ENCODE results near the gene CA6.
"Not testable (repeated sequence)": the region's sequence is repeated elsewhere in the genome, so short reads cannot be mapped to it uniquely, and the experiment has no call there.

The CA6 gene

DNA sequence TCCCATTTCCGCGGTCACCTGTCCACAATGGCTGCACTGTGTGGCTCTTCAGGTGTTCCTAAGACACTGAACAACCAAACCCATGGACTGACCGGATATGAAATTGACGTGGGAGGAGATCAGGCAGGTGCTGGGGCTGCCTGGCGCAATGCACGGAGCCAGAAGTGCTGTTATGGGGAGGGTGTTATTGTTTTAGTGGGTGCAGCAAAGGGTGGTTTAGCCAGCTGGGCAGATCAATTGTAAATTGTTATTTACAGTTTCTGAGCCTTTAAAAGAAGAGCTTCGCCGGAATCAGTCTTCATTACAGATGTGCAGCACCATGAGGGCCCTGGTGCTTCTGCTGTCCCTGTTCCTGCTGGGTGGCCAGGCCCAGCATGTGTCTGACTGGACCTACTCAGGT is at the start of gene CA6:
Gene CA6 (plus strand): TSS at position 301 of the 400 bp plus-strand sequence. CDS start 19 bp downstream, at position 320.
- no peak for DNase-seq (ENCODE audit: low read depth in 2 of 2)

DNA sequence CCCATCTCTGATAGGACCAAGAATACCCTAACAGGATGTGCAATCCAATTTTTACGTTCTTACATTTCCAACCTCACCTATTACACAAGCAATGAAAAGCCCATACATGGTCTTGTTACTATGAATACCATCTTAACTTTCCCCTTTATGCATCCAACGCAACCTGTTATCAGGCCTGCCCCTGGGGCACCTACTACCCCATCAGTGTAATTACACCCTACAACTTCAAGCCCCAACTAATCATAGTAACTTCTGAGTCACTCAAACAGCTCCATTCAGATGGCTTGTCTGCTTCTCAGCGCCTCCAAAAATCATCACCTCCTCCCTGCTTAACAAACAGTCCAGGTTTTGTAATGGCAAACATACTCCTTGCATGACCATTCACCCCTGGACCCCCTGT is 48.9 kb upstream of the CA6 start:
- not testable (repeated sequence) for DNase-seq (ENCODE audit: low read depth in 2 of 2)

DNA sequence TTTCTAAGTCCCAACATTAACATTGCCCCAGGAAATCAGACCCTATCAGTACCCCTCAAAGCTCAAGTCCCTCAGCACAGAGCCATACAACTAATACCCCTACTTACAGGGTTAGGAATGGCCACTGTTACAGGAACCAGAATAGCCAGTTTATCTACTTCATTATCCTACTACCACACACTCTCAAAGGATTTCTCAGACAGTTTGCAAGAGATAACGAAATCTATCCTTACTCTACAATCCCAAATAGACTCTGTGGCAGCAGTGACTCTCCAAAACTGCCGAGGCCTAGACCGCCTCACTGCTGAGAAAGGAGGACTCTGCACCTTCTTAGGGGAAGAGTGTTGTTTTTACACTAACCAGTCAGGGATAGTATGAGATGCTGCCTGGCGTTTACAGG is 48.2 kb upstream of the CA6 start:
- DNase-seq (ENCODE audit: low read depth in 2 of 2): not testable (repeated sequence)

DNA sequence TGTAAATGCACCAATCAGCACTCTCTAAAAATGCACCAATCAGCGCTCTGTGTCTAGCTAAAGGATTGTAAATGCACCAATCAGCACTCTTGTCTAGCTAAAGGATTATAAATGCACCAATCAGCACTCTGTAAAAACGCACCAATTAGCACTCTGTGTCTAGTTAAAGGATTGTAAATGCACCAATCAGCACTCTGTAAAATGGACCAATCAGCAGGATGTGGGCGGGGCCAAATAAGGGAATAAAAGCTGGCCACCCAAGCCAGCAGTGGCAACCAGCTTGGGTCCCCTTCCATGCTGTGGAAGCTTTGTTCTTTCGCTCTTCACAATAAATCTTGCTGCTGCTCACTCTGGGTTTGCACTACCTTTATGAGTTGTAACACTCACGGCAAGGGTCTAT is 47.2 kb upstream of the CA6 start:
- not testable (repeated sequence) for DNase-seq (ENCODE audit: low read depth in 2 of 2)

DNA sequence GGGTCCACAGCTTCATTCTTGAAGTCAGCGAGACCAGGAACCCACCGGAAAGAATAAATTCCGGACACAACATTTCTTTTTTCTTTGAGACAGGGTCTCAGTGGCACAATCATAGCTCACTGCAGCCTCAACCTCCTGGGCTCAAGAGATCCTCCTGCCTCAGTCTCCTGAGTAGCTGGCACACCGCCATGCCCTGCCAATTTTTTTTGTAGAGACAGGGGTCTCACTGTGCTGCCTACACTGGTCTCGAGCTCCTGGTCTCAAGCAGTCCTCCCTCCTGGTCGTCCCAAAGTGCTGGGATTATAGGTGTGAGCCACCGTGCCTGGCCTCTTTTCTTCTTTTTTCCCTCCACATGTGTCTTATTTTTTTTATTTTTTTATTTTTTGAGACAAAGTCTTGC is 46.6 kb upstream of the CA6 start:
- DNase-seq (ENCODE audit: low read depth in 2 of 2): no peak

DNA sequence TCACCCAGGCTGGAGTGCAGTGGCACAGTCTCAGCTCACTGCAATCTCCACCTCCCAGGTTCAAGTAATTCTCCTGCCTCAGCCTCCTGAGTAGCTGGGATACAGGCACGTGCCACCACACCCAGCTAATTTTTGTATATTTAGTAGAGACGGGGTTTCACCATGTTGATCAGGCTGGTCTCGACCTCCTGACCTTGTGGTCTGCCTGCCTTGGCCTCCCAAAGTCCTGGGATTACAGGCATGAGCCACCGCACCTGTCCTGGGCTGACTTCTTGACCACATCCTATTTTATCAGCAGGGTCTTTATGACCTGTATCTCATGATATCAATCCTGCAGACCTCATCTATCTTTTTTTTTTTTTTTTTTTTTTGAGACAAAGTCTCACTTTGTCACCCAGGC is 45.0 kb upstream of the CA6 start:
- DNase-seq (ENCODE audit: low read depth in 2 of 2): not testable (repeated sequence)

DNA sequence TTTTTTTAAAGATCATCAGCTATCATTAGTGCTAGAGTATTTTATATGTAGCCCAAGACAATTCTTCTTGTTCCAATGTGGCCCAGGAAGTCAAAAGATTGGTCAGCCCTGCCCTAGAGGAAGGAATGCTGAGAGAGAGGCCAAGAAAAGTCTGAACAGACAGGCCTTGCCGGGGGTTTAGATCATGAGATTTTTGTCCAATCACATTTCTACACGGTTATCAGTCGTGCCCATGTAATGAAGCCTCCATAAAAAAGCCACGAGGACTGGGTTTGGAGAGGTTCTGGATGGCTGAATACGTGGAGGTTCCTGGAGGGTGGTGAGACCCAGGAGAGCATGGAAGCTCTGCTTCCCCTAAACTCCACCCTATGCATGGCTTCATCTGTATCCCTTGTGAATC is 42.9 kb upstream of the CA6 start:
- no peak for DNase-seq (ENCODE audit: low read depth in 2 of 2)

DNA sequence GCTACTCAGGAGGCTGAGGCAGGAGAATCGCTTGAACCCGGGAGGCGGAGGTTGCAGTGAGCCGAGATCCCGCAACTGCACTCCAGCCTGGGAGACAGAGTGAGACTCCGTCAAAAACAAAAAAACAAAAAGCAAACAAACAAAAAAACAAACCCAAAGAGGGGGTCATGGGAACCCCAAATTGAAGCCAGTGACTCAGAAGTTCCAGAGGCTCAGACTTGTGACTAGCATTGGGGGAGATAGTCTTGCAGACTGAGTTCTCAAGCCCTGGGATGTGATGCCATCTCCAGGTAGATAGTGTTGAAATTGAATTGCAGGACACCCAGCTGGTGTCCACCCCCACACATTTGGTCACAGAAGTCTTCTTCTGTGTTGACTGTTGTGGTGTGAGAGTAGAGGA is 42.3 kb upstream of the CA6 start:
- DNase-seq (ENCODE audit: low read depth in 2 of 2): no peak

DNA sequence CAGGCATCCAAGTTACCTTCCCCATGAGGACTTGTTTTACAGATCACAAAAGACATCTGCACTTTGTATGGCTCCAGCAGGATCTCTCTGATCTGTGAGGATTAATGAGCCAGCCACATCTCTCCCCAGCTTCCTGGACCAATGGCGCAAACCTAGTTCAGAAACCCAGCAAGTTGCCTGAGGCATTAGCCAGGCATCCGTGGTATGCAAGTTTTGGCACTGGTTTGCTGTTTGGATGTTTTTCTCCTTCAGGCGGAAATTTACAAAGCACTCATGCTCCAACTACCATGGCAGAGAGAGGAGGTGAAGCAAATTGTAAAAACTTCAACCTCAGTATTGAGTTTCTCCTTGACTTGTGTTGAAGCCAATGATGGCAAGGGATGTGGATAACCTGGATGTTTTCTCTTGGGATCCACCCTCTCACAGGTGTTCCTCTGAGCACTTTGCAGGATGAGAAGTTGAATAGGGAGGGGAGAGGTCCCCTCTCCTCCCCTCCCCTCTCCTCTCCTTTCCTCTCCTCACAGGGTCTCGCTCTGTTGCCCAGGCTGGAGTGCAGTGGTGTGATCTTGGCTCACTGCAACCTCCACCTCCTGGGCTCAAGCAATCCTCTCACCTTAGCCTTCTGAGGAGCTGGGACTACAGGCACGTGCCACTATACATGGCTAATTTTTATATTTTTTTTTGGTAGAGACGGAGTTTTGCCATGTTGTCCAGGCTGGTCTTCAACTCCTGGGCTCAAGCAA is 41.6 kb upstream of the CA6 start:
- no peak for DNase-seq (ENCODE audit: low read depth in 2 of 2)

DNA sequence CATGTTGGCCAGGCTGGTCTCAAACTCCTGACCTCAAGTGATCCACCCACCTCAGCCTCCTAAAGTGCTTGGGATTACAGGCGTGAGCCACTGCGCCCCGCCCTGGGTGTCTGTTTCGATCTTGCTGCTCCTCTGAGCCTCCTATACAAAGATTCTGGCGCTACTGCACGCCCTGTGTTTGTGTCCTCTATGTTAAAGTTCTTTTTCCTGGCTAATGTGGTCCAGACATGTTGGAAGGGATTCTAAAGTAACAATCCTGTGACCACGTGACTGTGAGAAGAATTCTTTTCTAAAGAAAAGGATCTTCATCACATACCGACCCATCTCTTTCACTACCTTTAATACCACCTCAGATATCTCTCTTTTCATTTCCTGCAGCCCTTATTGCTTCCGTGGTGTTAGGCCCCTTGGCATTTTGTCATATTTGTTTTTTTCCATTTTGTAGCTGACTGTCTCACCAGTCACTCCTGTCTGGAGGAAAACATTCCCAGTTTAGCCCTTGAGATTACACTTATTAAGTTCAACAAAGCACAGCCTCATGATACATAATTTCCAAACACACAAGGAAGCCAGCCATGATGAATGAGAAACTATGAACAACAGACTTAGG is 40.0 kb upstream of the CA6 start:
- no peak for DNase-seq (ENCODE audit: low read depth in 2 of 2)

DNA sequence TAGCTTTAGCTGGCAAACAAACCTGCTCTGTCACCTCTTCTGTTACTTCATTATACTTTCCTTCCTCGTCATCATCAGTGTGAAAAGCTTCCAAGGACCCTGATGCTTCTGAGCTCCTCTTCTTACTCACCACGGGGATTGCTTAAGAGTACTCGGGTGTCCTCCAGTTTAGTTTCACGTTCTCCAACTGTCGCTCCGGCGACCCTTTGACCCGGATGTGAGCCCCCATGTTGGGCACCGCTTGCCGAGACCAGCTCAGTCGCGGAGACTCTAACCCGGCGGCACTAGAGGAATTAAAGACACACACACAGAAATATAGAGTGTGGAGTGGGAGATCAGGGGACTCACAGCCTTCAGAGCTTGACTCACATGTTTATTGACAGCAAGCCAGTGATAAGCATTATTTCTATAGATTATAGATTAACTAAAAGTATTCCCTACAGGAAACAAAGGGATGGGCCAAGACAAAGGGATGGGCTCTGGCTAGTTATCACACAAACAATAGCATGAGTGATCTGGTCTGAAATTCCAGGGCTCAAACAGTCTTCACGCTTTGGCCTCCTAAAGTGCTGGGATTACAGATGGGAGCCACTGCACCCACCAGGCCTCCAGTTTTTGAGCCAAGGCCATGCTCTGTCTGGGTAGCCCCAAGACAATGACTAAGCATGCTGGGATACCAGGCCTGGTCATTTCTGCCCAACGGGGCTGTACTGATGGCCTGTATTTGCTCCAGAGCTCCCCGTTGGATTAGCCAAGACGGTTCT is 37.1 kb upstream of the CA6 start:
- no peak for DNase-seq (ENCODE audit: low read depth in 2 of 2)

DNA sequence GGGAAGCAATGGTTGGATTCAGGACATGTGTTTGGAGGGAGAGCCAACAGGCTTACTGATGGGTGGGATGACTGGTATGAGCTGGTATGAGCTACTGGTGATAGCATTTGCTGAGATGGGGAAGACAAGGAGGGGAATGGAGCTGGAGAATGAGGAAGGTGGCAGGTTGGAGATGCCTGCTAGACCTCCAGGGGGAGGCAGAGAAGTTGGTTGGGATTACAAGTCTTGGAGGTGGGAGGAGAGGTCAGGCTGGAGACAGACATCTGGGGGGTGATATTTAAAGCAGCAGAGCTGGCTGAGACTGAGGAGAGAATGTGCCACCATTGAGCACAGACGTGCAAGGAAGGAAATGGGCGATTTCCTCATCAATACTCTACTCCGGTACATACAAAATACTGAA is 35.3 kb upstream of the CA6 start:
- no peak for DNase-seq (ENCODE audit: low read depth in 2 of 2)

DNA sequence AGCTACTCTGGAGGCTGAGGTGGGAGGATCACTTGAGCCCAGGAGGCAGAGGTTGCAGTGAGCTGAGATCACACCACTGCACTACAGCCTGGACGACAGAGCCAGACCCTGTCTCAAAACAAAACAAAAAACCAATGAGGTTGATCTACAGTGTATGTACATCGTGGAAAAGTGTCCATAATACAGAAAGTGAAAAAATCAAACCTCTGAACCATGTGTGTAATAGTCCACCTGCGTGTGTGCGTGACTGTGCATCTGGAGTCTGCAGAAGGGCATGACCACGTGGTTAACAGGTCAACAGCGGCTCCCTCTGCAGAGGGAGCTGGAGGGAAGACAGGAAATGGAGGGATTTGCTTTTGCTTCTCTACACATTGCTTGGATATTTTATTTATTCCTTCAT is 34.8 kb upstream of the CA6 start:
- no peak for DNase-seq (ENCODE audit: low read depth in 2 of 2)

DNA sequence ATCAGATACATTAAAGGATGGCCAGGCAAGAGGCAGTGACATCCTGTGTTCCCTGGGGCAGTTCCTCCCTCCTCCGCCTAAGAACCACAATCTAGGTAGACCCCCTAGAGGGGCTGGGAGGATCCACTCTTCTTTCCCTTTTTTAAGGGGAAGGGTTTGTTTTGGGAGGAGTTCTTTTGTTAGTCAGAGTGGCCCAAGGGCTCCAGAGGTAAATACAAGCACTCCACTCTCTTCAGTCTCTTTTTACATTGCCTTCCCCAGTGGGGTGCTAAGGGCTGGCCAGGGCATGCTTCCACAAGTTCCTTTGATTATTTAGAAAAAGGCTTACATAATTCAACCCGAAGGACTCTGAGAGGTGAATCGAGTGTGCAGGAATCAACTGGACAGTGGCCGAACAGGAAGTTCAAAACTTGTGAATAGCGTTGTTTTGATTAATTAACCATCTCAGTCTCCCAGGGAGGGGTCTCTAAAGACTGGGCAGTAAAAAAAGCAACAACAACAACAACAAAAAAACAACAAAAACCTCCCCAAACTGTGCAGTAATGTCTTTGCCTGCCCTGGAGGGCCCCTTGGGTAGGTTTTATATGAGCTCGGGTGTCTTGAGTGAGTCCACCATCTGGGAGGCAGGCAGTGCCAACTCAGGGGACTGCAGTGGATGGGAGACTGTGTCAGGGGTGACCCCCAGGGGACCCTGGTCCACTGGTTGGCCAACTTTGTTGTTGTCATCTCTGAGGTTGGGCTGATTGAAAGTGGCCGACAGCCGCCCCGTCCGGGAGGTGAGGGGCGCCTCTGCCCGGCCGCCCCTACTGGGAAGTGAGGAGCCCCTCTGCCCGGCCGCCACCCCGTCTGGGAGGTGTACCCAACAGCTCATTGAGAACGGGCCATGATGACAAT is 34.0 kb upstream of the CA6 start:
- no peak for DNase-seq (ENCODE audit: low read depth in 2 of 2)

DNA sequence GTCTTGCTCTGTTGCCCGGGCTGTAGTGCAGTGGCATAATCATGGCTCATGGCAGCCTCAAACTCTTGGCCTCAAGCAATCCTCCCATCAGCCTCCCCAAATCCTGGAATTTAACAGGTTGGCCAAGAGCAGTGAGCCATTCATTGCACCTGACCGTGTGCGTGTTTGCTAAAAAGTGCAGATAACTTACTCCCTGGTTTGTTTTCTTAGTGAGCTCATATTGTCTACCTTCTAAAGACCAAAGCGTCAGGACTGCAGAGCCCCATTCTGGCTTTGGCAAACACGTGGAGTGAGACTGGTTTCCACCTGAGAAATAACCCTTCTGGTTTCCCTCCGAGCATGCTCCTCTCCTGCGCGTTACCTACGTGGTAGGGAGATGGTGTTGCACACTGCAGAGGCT is 32.2 kb upstream of the CA6 start:
- DNase-seq (ENCODE audit: low read depth in 2 of 2): no peak

DNA sequence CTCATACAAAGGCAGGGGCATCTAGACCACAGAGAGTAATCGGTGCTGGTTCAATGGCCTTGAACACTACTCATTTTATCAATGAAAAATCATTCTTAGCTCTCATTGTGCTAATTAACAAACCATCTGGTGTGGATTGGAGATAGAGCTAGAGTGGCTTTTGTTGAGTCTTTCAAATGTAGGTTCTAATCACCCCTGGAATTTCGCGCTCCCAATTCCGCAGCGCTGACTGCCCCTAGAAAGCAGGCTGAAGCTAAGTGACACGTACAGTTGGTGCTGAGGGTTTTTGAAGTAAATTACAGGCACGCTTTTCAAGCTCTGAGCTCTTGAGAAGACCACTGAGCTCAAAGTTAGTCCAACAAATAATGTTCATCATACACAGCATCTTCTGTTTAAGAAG is 31.2 kb upstream of the CA6 start:
- no peak for DNase-seq (ENCODE audit: low read depth in 2 of 2)

DNA sequence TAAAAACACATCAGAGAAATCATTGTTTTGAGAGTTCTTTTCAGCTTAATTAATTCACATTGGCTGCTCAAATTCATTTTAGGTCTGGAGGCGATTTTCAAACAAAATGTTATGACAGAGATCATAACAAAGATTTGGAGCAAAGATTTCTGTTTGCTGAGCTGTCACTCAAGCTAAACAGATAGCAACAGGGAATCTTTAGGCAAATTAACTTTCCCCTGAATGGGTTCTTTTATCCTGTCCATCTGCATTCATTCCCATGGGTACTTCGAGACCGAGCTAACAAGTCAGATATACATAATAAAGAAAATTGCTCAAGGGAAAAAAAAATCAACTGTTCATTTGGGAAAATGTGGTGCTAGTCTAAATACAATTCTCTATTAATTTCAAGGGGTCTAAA is 30.2 kb upstream of the CA6 start:
- DNase-seq (ENCODE audit: low read depth in 2 of 2): no peak

DNA sequence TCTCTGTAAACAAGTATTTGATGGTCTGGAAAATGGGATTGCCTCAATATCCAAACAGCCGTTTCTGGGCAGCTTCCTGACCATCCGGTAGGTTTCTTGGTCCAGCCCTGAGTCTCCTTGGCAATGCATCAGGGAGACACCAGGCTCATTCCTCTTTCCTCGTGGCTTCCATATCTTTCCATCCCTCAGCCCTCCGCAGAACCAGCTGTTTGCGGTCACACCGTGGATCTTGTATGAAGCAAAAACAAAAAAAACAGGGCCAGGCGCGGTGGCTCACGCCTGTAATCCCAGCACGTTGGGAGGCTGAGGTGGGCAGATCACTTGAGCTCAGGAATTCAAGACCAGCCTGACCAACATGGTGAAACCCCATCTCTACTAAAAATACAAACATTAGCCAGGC is 28.1 kb upstream of the CA6 start:
- not testable (repeated sequence) for DNase-seq (ENCODE audit: low read depth in 2 of 2)

DNA sequence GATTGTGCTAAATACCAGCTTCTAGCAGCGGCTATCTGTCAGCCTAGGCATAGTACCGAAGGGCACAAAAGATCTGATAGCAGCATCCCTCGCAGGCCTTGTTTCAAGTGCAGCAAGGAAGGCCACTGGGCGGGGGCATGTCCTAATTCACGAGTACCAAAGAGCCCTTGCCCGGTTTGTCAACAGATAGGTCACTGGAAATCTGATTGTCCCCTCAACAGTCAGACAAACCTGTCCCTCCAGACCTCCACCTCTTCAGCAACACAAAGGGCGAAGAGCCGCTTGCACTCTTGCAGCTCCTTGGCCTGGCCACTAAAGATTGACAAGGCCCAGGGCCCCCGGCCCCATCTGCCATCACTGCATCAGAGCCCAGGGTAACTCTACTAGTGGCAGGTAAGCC is 22.7 kb upstream of the CA6 start:
- DNase-seq (ENCODE audit: low read depth in 2 of 2): no peak

DNA sequence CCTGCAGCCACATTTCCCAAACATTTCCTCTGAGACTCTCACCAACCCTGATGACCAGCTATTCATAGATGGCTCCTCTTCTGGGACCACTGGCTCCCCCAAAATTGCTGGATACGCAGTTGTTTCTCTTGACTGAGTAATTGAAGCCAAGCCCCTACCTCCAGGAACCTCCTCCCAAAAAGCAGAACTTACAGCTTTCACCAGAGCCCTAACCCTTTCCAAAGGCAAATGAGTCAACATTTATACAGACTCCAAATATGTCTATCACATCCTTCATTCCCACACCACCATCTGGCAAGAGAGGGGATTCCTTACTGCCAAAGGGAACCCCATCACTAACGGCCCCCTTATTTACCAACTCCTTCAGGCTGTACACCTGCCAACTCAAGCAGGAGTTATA is 20.3 kb upstream of the CA6 start:
- DNase-seq (ENCODE audit: low read depth in 2 of 2): no peak

DNA sequence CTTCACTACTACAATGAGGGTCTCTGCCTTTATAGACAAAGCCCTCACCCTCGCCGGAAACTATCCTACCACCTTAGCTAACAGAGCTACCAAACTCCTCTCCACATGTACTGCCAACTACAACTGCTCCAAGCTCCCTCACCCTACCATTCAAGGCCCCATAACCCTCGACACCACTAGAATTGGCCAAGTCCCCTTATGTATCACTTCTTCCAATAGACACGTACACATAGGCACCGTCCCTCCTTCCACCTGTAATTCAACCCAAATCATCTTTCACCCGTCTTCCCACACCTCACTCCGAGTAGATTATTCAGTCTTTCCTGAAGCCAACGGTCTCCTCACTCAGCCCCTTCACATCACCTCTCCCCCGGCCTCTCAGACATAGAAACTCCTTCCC is 19.7 kb upstream of the CA6 start:
- no peak for DNase-seq (ENCODE audit: low read depth in 2 of 2)
